Karpas-422 (cell line): ENCODE measurements around the gene RNF208. TPM values are rescaled to one million over a fixed set of nuclear protein-coding genes. Genes with fewer than 3 reads are reported as not detected.
A peak's percentile ranks its signal among the peaks of the same experiment; 100 is the strongest.

Experiments used
- DNase-seq: peaks from one replicate; pipeline ENCODE4 v3.0.0-alpha.2; 2015
- H2AFZ ChIP-seq: fragments of 200-600 bp; sonication (generic); 2 replicates; pipeline ENCODE4 v1.6.1; 2014; ENCODE audit warnings: antibody characterized with exemption, low read length, mixed read lengths
- H3K27ac ChIP-seq: fragments of 200-600 bp; sonication (generic); 2 replicates; pipeline ENCODE4 v1.5.1; 2014; ENCODE audit warnings: mild to moderate bottlenecking, low read length, moderate library complexity
- H3K27me3 ChIP-seq: fragments of 200-600 bp; sonication (generic); 2 replicates; pipeline ENCODE4 v1.6.1; 2014; ENCODE audit warnings: low read length, mixed read lengths
- H3K36me3 ChIP-seq: fragments of 200-600 bp; sonication (generic); 2 replicates; pipeline ENCODE4 v1.6.1; 2014; ENCODE audit warnings: low read length, mixed read lengths; ENCODE audit not compliant: insufficient read depth
- H3K4me1 ChIP-seq: fragments of 200-600 bp; sonication (generic); 2 replicates; pipeline ENCODE4 v1.6.1; 2014; ENCODE audit warnings: mild to moderate bottlenecking, low read length, mixed read lengths
- H3K4me2 ChIP-seq: fragments of 200-600 bp; sonication (generic); 2 replicates; pipeline ENCODE4 v1.6.1; 2014; ENCODE audit warnings: low read length, low read depth, mild to moderate bottlenecking; ENCODE audit not compliant: poor library complexity, severe bottlenecking
- H3K4me3 ChIP-seq: fragments of 200-600 bp; sonication (generic); 2 replicates; pipeline ENCODE4 v1.5.1; 2014; ENCODE audit warnings: mild to moderate bottlenecking, antibody characterized with exemption, low read length, mixed read lengths
- H3K79me2 ChIP-seq: fragments of 200-600 bp; sonication (generic); 2 replicates; pipeline ENCODE4 v1.6.1; 2014; ENCODE audit warnings: mild to moderate bottlenecking, low read length, mixed read lengths
- H3K9ac ChIP-seq: fragments of 200-600 bp; sonication (generic); 2 replicates; pipeline ENCODE4 v1.6.0; 2014; ENCODE audit warnings: low read length
- H3K9me2 ChIP-seq: fragments of 200-600 bp; sonication (generic), shearing (Covaris generic); replicated peaks from 2 replicates; pipeline ENCODE4 v1.6.0; 2014; ENCODE audit warnings: mild to moderate bottlenecking, low read length, moderate library complexity; ENCODE audit not compliant: insufficient read depth
- H3K9me3 ChIP-seq: fragments of 300-700, 200-600 bp; sonication (generic); 2 replicates; pipeline ENCODE4 v1.6.1; 2014; ENCODE audit warnings: low read length, mixed read lengths
- H4K20me1 ChIP-seq: fragments of 200-600 bp; sonication (generic); 2 replicates; pipeline ENCODE4 v1.6.1; 2014; ENCODE audit warnings: mild to moderate bottlenecking, antibody characterized with exemption, low read length, low read depth; ENCODE audit not compliant: insufficient read depth
- total RNA-seq: library from RNA; depleted of rRNA; stranded (reverse); fragments of >200 nt; shearing (Covaris generic); gene quantifications from 2 replicates; pipeline ENCODE4 v1.2.3, GENCODE V29; 2014; ENCODE audit warnings: low replicate concordance

Gene RNF208
- total RNA-seq, 1 experiment from 2014 or later = 0.26 TPM

DNA sequence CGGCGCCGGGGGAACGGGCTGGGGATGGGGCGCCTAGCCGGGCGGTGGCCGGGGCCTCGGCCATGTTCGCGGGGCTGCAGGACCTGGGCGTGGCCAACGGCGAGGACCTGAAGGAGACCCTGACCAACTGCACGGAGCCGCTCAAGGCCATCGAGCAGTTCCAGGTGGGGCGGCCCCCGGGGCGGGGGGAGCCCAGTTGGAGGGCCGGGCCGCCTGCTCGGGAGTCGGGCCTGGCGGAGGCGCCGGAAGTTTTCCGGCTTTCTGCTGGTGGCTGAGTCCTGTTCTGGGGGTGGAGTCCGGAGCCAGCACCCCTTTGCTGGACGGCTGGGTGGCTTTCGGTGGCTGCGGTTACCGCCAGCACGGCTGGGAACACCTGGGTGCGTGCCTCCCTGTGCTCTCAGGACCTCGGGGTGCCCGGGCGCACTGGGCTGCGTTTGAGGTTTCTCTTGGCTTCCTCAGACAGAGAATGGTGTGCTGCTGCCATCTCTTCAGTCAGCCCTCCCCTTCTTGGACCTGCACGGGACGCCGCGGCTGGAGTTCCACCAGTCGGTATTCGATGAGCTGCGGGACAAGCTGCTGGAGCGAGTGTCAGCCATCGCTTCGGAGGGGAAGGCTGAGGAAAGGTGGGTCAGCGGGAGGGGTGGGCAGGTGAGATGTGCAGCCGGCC, 33.5 kb upstream of the RNF208 start:
- Histone ChIP-seq H3K4me2 (peak overlapping the region; percentile 75), H3K27ac (peak overlapping the region; percentile 54), H3K9ac (peak overlapping the region; percentile 95), H3K36me3 (peaks cover 16% of the 10 kb centered on the region), H3K4me3 (peak overlapping the region; percentile 99), H3K27me3 (no peaks in the 10 kb centered on the region), H3K9me2 (no peaks in the 10 kb centered on the region), H3K79me2 (peaks cover 19% of the 10 kb centered on the region), H3K9me3 (no peaks in the 10 kb centered on the region), H3K4me1 (peaks cover 50% of the 10 kb centered on the region), H4K20me1 (peaks cover 14% of the 10 kb centered on the region; the same call in 1 of the 2 replicates), H2AFZ (no peak overlapping the region)
- DNase-seq = peak; percentile 69

DNA sequence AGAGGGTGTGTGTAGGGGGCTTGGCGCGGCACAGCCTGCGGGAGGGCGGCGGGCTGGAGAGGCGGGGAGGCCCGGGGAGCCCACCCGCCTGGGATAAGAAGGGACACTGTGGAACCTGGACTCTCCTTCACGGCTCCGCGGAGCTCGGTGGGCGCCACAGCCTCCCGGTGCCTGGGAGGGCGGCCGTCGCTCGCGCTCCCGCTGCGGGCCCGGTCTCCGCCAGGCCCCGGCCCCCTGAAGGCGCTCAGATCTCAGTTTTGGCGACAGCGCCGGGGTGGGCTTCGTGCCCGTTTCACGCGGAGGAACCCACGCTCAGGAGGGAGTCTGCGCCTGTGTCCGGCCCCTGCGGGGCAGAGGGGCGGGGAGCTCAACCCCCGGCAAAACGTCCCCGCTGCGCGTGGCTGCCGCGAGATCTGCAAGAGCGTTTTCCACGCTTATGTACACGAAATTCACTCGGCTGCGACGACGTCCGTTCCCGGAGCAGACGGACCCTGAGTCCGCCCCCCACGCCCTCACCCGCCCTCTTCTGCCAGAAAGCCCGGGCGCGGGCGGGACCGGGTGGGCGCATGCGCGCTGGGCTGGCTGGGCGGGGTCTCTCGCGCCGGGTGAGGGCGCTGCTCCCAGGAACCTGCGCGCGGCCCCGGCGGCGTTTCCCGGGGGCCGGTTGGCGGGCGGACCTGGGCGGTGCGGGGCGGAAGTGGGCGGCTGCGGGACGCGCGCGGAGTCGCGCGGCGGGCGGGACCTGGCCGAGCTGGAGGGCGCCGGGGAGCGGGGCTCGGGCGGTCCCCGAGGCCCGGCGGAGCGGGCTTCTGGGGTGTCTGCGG, 32.8 kb upstream of the RNF208 start, which contains the start of gene NELFB:
Gene NELFB (plus strand): TSS at position 704 of the 824 bp plus-strand sequence.
- no peak within 1 kb of the TSS; the same call in 1 of the 2 replicates for H2AFZ ChIP-seq
- H4K20me1 ChIP-seq = peaks cover 14% of the 10 kb centered on the region; the same call in 1 of the 2 replicates
- H3K36me3 ChIP-seq = peaks cover 16% of the 10 kb centered on the region
- peak within 1 kb of the TSS; percentile 54 for H3K27ac ChIP-seq
- peaks cover 19% of the 10 kb centered on the region for H3K79me2 ChIP-seq
- peak; percentile 97 for DNase-seq
- H3K9me3 ChIP-seq = no peaks in the 10 kb centered on the region
- peak within 1 kb of the TSS; percentile 92 for H3K4me2 ChIP-seq
- H3K9me2 ChIP-seq = no peaks in the 10 kb centered on the region
- H3K9ac ChIP-seq = peak within 1 kb of the TSS; percentile 95
- H3K27me3 ChIP-seq = no peaks in the 10 kb centered on the region
- peak within 1 kb of the TSS; percentile 99 for H3K4me3 ChIP-seq
- peaks cover 50% of the 10 kb centered on the region for H3K4me1 ChIP-seq

DNA sequence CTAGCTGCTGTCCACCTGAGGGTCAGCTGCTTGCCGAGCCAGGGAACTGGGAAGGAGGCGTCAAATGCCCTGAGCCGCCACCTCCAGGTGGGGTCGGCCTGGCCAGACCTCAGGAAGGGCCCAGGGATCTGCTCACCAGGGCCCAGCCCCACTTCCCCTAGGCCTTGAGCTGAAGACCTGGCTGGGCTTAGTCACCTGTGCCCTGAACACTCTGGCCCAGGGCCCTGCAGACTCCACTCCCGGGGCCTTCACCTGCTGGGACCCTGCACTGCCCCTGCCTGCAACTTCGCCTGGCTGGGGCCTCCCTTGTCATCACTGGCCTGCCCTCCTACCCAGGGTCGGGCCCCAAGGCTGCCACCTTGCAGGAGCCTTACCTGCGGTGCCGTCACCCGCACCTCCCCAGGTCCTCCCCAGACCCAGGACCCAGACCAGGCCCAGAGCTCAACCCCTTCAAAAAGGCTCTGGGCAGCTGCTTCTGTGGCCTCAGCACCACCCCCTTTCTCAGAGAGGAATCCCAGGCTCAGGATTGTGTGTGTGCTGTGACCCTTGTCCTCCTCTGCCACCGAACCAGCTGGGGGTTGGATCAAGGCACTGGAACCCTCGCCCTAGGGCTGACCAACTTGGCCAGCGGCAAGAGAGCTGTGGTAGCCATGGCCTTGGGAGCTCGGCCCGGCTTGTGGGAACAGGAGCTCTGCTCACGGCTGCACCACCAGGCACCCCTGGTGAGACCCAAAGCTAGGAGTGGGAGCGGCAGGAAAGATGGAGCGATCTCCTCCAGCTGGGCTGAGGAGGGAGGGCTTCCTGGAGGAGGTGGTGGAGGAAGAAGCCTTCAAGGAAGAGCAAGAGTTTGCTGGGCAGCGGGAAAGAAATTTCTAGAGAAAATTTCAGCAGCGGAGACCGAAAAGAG, 31.9 kb upstream of the RNF208 start:
- no peak overlapping the region for H3K27ac ChIP-seq
- peaks cover 12% of the 10 kb centered on the region for H3K36me3 ChIP-seq
- peaks cover 50% of the 10 kb centered on the region for H3K4me1 ChIP-seq
- H3K9me3 ChIP-seq = no peaks in the 10 kb centered on the region
- peak overlapping the region; percentile 81 for H3K9ac ChIP-seq
- no peak for DNase-seq
- no peaks in the 10 kb centered on the region for H3K9me2 ChIP-seq
- H3K4me3 ChIP-seq = peak overlapping the region; percentile 69
- peaks cover 19% of the 10 kb centered on the region for H3K79me2 ChIP-seq
- peak overlapping the region; percentile 92 for H3K4me2 ChIP-seq
- H3K27me3 ChIP-seq = no peaks in the 10 kb centered on the region
- no peak overlapping the region for H2AFZ ChIP-seq
- peaks cover 14% of the 10 kb centered on the region; the same call in 1 of the 2 replicates for H4K20me1 ChIP-seq

DNA sequence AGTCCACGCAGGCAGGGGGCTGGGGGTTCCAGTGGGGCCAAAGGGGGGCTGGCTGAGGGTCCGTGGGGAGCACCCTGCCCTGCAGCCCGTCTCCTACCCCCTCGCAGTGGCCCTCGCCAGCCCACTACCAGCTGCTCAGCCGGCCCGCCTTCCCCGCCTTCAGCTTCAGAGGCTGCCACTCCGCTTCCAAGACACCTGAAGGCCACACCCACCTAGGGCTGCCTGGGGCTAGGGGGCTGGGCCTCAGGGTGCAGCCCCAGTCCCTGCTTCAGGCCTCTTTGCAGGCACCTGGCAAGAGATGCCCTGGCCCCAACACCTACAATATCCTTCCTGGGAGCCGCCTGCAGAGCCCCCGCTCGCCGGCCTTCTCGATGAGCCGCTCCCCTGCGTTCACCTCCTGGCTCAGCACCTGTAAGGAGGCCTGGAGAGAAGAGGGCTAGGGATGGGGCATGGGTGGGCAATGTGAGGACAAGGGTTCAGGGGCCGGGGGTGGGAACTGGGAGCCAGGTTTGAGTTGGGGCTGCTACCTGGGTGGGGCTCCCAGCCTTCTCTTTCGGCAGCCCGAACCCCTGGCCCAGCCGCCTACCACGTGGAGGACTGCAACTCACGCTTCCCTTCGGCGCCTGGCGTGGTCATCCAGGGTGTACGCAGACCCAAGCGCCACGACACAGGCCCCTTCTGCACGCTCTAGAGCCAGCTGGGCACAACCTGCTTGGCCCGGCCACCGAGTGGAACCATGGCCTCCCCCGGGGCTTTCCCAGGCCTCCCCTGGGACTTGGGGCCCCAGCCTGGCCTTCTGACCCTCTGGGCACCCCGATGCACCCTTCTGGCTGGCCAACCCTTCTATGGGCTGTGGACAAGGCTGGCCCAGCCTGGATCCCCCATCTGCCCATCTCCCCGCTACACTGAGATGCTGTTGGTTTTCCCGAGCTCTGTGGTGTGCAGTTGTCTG, 30.8 kb upstream of the RNF208 start:
- peaks cover 8% of the 10 kb centered on the region for H3K36me3 ChIP-seq
- peak overlapping the region; percentile 69; the same call in 1 of the 2 replicates for H3K4me3 ChIP-seq
- peak overlapping the region; percentile 81 for H3K9ac ChIP-seq
- no peaks in the 10 kb centered on the region for H3K9me3 ChIP-seq
- H4K20me1 ChIP-seq = peaks cover 14% of the 10 kb centered on the region; the same call in 1 of the 2 replicates
- H2AFZ ChIP-seq = peak overlapping the region; percentile 27; the same call in 1 of the 2 replicates
- DNase-seq = peak; percentile 86
- H3K4me1 ChIP-seq = peaks cover 46% of the 10 kb centered on the region
- H3K4me2 ChIP-seq = peak overlapping the region; percentile 92
- peaks cover 19% of the 10 kb centered on the region for H3K79me2 ChIP-seq
- H3K27me3 ChIP-seq = no peaks in the 10 kb centered on the region
- H3K27ac ChIP-seq = no peak overlapping the region
- no peaks in the 10 kb centered on the region for H3K9me2 ChIP-seq

DNA sequence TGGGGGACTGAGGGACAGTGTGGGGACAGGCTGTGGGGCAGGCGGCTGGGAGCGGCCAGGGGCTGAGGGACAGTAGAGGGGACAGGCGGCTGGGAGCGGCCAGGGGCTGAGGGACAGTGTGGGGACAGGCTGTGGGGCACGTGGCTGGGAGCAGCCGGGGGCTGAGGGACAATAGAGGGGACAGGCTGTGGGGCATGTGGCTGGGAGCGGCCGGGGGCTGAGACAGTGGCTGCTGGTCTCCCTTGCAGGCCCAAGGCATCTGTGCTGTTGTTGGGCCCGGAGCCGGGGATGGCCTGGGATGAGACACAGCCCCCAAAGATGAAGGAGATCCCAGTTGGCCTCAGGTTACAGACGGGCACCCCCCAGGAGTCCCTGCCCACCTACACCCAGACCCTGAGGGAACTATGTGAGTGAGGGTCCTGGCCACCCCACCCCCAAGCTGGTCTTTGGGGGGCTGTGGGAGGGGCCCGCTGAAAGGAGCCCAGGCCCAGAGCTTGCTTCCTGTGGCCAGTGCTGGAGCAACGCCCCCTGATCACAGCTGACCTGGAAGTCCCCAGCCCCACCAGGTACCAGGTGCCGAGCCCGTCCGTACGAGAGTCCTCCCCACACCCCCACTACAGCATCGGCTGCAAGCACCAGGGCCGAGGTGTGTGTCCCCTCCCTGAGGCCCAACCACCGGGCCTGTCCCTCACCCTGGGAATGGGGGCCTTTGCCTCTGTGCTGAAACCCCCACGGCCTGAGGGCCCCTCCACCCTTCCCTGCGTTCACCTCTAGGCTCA, 29.6 kb upstream of the RNF208 start:
- Histone ChIP-seq H3K27me3 (no peaks in the 10 kb centered on the region), H3K36me3 (peaks cover 4% of the 10 kb centered on the region), H3K27ac (no peak overlapping the region), H4K20me1 (peaks cover 11% of the 10 kb centered on the region; the same call in 1 of the 2 replicates), H2AFZ (no peak overlapping the region), H3K79me2 (peaks cover 14% of the 10 kb centered on the region), H3K9me3 (no peaks in the 10 kb centered on the region), H3K9ac (no peak overlapping the region), H3K9me2 (no peaks in the 10 kb centered on the region), H3K4me3 (no peak overlapping the region), H3K4me2 (peak overlapping the region; percentile 92), H3K4me1 (peaks cover 39% of the 10 kb centered on the region)
- no peak for DNase-seq

DNA sequence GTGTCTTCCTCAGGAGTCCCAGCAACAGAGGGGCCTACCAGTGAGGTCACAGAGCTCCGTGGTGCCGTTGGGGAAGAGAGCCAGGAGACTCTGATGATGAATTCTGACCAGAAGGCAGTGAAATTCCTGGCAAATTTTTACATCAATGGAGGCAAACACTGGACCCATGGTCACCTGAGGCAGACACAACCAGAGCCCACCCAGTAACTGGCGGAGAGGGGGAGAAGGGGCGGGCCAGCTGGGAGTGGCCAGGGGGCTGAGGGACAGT, 29.1 kb upstream of the RNF208 start, which contains the start of gene STPG3:
Gene STPG3 (plus strand): TSS at position 93 of the 268 bp plus-strand sequence. CDS start 1 bp downstream, at position 94.
- Histone ChIP-seq H3K9ac (no peak within 1 kb of the TSS), H4K20me1 (peaks cover 6% of the 10 kb centered on the region; the same call in 1 of the 2 replicates), H3K36me3 (no peaks in the 10 kb centered on the region), H2AFZ (no peak within 1 kb of the TSS), H3K4me2 (peak within 1 kb of the TSS; percentile 92), H3K27me3 (no peaks in the 10 kb centered on the region), H3K9me2 (no peaks in the 10 kb centered on the region), H3K9me3 (no peaks in the 10 kb centered on the region), H3K27ac (no peak within 1 kb of the TSS), H3K4me3 (no peak within 1 kb of the TSS), H3K79me2 (peaks cover 9% of the 10 kb centered on the region), H3K4me1 (peaks cover 33% of the 10 kb centered on the region)
- no peak for DNase-seq
